Pons (tissue), 1 donor: ENCODE data around the gene SPX.

ENCODE experiments used
- DNase-seq: peaks from one replicate; pipeline ENCODE4 v3.0.0-alpha.2; 2016; ENCODE audit warnings: low spot score

Gene SPX

GRCh38 chr12:21526053-21526452 lies at the start of gene SPX:
Gene SPX, plus strand, starts transcription at chr12:21526296. Its CDS starts 177 bp downstream, at chr12:21526473.
- no peak for DNase-seq

GRCh38 chr12:21476949-21477348 lies 49.1 kb upstream of the SPX start:
- no peak for DNase-seq

- no peak for DNase-seq
These were observed 47.2 kb upstream of the SPX start for GRCh38 chr12:21478756-21479455.

GRCh38 chr12:21483531-21483930 lies 42.6 kb upstream of the SPX start:
- DNase-seq = no peak

GRCh38 chr12:21485998-21486397 lies 40.1 kb upstream of the SPX start:
- DNase-seq = no peak

- no peak for DNase-seq
These were observed 26.3 kb upstream of the SPX start for GRCh38 chr12:21499765-21500164.

GRCh38 chr12:21500786-21501257 lies 25.3 kb upstream of the SPX start:
- DNase-seq = no peak

- DNase-seq = peak; percentile 100
These were observed 24.6 kb upstream of the SPX start, which contains the start of the genes GOLT1B and RECQL for GRCh38 chr12:21501258-21502163. Gene GOLT1B, plus strand, starts transcription at chr12:21501789. Its CDS starts 135 bp downstream, at chr12:21501924. Gene RECQL, minus strand, starts transcription at chr12:21501635. Its CDS starts 2,065 bp downstream, at chr12:21499570.

GRCh38 chr12:21502164-21502496 lies 24.0 kb upstream of the SPX start:
- DNase-seq = no peak

GRCh38 chr12:21502872-21503271 lies 23.2 kb upstream of the SPX start:
- DNase-seq = no peak

GRCh38 chr12:21505888-21506287 lies 20.2 kb upstream of the SPX start:
- no peak for DNase-seq

- DNase-seq = no peak
These were observed 18.2 kb upstream of the SPX start for GRCh38 chr12:21507849-21508248.

GRCh38 chr12:21509768-21510167 lies 16.3 kb upstream of the SPX start:
- DNase-seq = no peak

GRCh38 chr12:21516281-21516680 lies 9.8 kb upstream of the SPX start:
- DNase-seq = no peak

- DNase-seq = no peak
These were observed 7.6 kb upstream of the SPX start for GRCh38 chr12:21518451-21518850.

- no peak for DNase-seq
These were observed 4.6 kb upstream of the SPX start for GRCh38 chr12:21521541-21521940.

GRCh38 chr12:21523148-21523547 lies 2.9 kb upstream of the SPX start:
- DNase-seq = no peak

GRCh38 chr12:21526721-21527345 lies 737 bp downstream of the SPX start:
- no peak for DNase-seq

GRCh38 chr12:21527451-21528180 lies 1.5 kb downstream of the SPX start:
- DNase-seq = peak; percentile 22

GRCh38 chr12:21528953-21529352 lies 2.9 kb downstream of the SPX start:
- peak; percentile 36 for DNase-seq

GRCh38 chr12:21529456-21529855 lies 3.4 kb downstream of the SPX start:
- DNase-seq = no peak
